Nephron (organoid): Measurements from ENCODE around the gene OR51F2.
A peak's percentile ranks its signal among the peaks of the same experiment; 100 is the strongest.

Source experiments
- H3K27ac Mint-ChIP-seq, 3 experiments: 2 replicates each; pipeline ENCODE4 v1.8.0; 2020; ENCODE audit warnings: mixed read lengths in 3 of 3, mild to moderate bottlenecking in 2 of 3, moderate library complexity in 1 of 3
- H3K27me3 Mint-ChIP-seq: 2 replicates; pipeline ENCODE4 v1.8.0; 2021; ENCODE audit warnings: low read depth, mild to moderate bottlenecking, moderate library complexity, mixed read lengths
- H3K36me3 Mint-ChIP-seq: 2 replicates; pipeline ENCODE4 v1.8.0; 2020; ENCODE audit warnings: low read depth, mixed read lengths
- H3K4me1 Mint-ChIP-seq: 2 replicates; pipeline ENCODE4 v1.8.0; 2020; ENCODE audit warnings: mixed read lengths
- H3K4me3 Mint-ChIP-seq, 3 experiments: 2 replicates each; pipeline ENCODE4 v1.8.0; 2020; ENCODE audit warnings: mild to moderate bottlenecking in 3 of 3, mixed read lengths in 3 of 3, moderate library complexity in 2 of 3
- H3K9me3 Mint-ChIP-seq: 2 replicates; pipeline ENCODE4 v1.8.0; 2020; ENCODE audit warnings: mixed read lengths
- CTCF ChIP-seq, 3 experiments: fragments of 200-600 bp; sonication (generic); IDR thresholded peaks; one replicate each; pipeline ENCODE4 v1.5.0; 2021; ENCODE audit warnings: antibody characterized with exemption in 3 of 3; ENCODE audit not compliant: unreplicated experiment in 3 of 3

Gene OR51F2

GRCh38 chr11:4865855-4866254 lies 44.7 kb downstream of the OR51F2 start:
- Mint-ChIP-seq H3K36me3 (no peaks in the 10 kb centered on the region), H3K4me3 (no peak overlapping the region), H3K27me3 (no peaks in the 10 kb centered on the region), H3K27ac (peak overlapping the region in 1 of 3 experiments; percentile 55), H3K9me3 (peaks cover 16% of the 10 kb centered on the region), H3K4me1 (peaks cover 6% of the 10 kb centered on the region)
- no peak for TF ChIP-seq CTCF (IDR thresholded peaks at IDR 0.05; ENCODE audit: unreplicated experiment in 3 of 3)
